Naive thymus-derived CD4-positive, alpha-beta T cell (primary cell): ENCODE results near the gene CCNI. TPM values are rescaled to one million over a fixed set of nuclear protein-coding genes. Genes with fewer than 3 reads are reported as not detected.
"Not testable (repeated sequence)": the region's sequence is repeated elsewhere in the genome, so short reads cannot be mapped to it uniquely, and the experiment has no call there.

ENCODE experiments used
- ATAC-seq: fragments of 150-1000 bp; cut with Tn5 transposase; 2 replicates; pipeline ENCODE4 v1.10.0; 2021; ENCODE audit warnings: mild to moderate bottlenecking, moderate library complexity
- CTCF ChIA-PET: fragments of 350-600 bp; sonication (Branson Sonifier 250); formaldehyde crosslinking; loops from one replicate; lab custom pipeline; 2021; ENCODE audit warnings: antibody characterized with exemption; lab: Charles Lee
- POLR2A ChIA-PET: fragments of 350-600 bp; sonication (Branson Sonifier 250); formaldehyde crosslinking; loops from one replicate; lab custom pipeline; 2021; ENCODE audit warnings: antibody characterized with exemption, inconsistent platforms; lab: Charles Lee
- DNase-seq, 9 donors: peaks; one replicate each; pipeline versions ENCODE4 v3.0.0 to v3.0.0-alpha.2; 2020 to 2022; ENCODE audit warnings: mixed read lengths in 1 of 9
- H3K27ac ChIP-seq: one replicate; pipeline ENCODE4 v1.7.0; 2013; ENCODE audit warnings: mild to moderate bottlenecking, low read depth, low read length, moderate library complexity
- H3K27me3 ChIP-seq, 2 donors: one replicate each; pipeline ENCODE4 v1.7.0; 2013; ENCODE audit warnings: low read length in 2 of 2, mild to moderate bottlenecking in 2 of 2, moderate library complexity in 2 of 2; ENCODE audit not compliant: control insufficient read depth in 2 of 2, insufficient read depth in 2 of 2
- H3K36me3 ChIP-seq, 3 experiments: 1 replicate in 2 of 3; 2 replicates in 1 of 3; pipeline ENCODE4 v1.7.0; 2013; ENCODE audit warnings: low read length in 3 of 3, mild to moderate bottlenecking in 3 of 3, moderate library complexity in 1 of 3; ENCODE audit not compliant: insufficient read depth in 3 of 3, control insufficient read depth in 2 of 3
- H3K4me1 ChIP-seq, 2 donors: one replicate each; pipeline ENCODE4 v1.7.0; 2013; ENCODE audit warnings: low read length in 2 of 2, mild to moderate bottlenecking in 2 of 2, moderate library complexity in 1 of 2; ENCODE audit not compliant: control insufficient read depth in 2 of 2, insufficient read depth in 2 of 2
- H3K4me3 ChIP-seq: 2 replicates; pipeline ENCODE4 v1.7.0; 2013; ENCODE audit warnings: mild to moderate bottlenecking, low read length
- H3K9me3 ChIP-seq, 3 experiments: 1 replicate in 2 of 3; 2 replicates in 1 of 3; pipeline ENCODE4 v1.7.0; 2013; ENCODE audit warnings: low read length in 3 of 3; ENCODE audit not compliant: control insufficient read depth in 2 of 3
- H3K27ac Mint-ChIP-seq, 9 donors: one replicate each; pipeline ENCODE4 v1.8.0; 2020 to 2022; ENCODE audit warnings: mixed read lengths in 9 of 9, mild to moderate bottlenecking in 8 of 9, moderate library complexity in 5 of 9, inconsistent platforms in 2 of 9
- H3K27me3 Mint-ChIP-seq, 5 donors: one replicate each; pipeline ENCODE4 v1.8.0; 2021 to 2022; ENCODE audit warnings: mixed read lengths in 5 of 5, mild to moderate bottlenecking in 1 of 5
- H3K36me3 Mint-ChIP-seq, 5 donors: one replicate each; pipeline ENCODE4 v1.8.0; 2020 to 2022; ENCODE audit warnings: mixed read lengths in 5 of 5, mild to moderate bottlenecking in 3 of 5, inconsistent platforms in 1 of 5
- H3K4me1 Mint-ChIP-seq, 7 donors: one replicate each; pipeline ENCODE4 v1.8.0; 2020 to 2022; ENCODE audit warnings: mixed read lengths in 7 of 7, mild to moderate bottlenecking in 3 of 7, inconsistent platforms in 1 of 7
- H3K4me3 Mint-ChIP-seq, 10 donors: one replicate each; pipeline ENCODE4 v1.8.0; 2020 to 2022; ENCODE audit warnings: mild to moderate bottlenecking in 10 of 10, mixed read lengths in 10 of 10, moderate library complexity in 6 of 10, inconsistent platforms in 2 of 10
- H3K9me3 Mint-ChIP-seq, 11 donors: one replicate each; pipeline ENCODE4 v1.8.0; 2020 to 2022; ENCODE audit warnings: mixed read lengths in 11 of 11, mild to moderate bottlenecking in 4 of 11, inconsistent platforms in 1 of 11, moderate library complexity in 1 of 11
- intact Hi-C, 2 donors: fragments of 100-400 bp; cut with micrococcal nuclease; formaldehyde crosslinking; loops; one replicate each; pipeline ENCODE4 v1.15.1; 2023
- polyA plus RNA-seq, 2 donors: library from polyadenylated mRNA; unstranded; fragments of 300-500 nt; fragmentation: Illumina TruSeq; gene quantifications; one replicate each; pipeline ENCODE4 v1.2.3, GENCODE V29; 2021
- total RNA-seq, 6 experiments: library from RNA in 5 of 6; stranded (reverse) in 5 of 6; gene quantifications; 1 replicate in 5 of 6; 2 replicates in 1 of 6; pipeline ENCODE4 v1.2.3 and lab custom pipeline; 2021 to 2026

CCNI gene
- total and polyA plus RNA-seq, 7 experiments from 2014 or later = 206 to 418 (median 345) TPM

DNA sequence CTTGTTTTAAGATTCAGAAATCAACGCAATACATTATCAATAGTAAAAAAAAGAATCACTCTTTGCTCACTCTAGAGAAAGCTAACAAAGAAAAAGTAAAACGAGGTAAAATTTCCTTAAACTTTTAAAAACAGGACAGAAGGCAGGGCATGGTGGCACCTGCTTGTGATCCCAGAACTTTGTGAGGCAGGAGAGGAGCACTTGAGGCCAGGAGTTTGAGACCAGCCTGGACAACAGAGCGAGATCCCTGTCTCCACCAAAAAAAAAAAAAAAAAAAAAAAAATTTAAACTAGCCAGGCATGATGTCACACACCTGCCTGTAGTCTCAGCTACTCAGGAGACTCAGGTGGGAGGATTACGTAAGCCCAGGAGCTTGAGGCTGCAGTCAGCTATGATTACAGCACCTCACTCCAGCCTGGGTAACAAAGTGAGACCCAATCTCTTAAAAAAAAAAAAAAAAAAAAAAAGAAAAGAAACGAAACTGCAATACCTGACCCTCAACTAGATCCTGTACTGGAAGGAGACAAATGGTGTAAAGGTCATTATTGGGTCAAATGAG lies 3.5 kb downstream of the CCNI start:
- Histone ChIP-seq H3K4me3 (no peak overlapping the region), H3K27ac (peak overlapping the region; percentile 98), H3K4me1 (peaks cover 12 to 27% of the 10 kb centered on the region in 2 donors), H3K36me3 (peaks cover 0 to 7% (median 0%) of the 10 kb centered on the region in 3 experiments), H3K9me3 (no peaks in the 10 kb centered on the region), H3K27me3 (no peaks in the 10 kb centered on the region)
- Mint-ChIP-seq H3K4me1 (peaks cover 30 to 59% (median 46%) of the 10 kb centered on the region in 7 donors), H3K36me3 (peaks cover 0 to 8% (median 6%) of the 10 kb centered on the region in 5 donors), H3K9me3 (peaks cover 0 to 9% (median 0%) of the 10 kb centered on the region in 11 donors), H3K27ac (peak overlapping the region in 5 of 9 donors; percentile 41 to 85 (median 79)), H3K4me3 (peak overlapping the region in 5 of 10 donors; percentile 22 to 74 (median 66)), H3K27me3 (peaks cover 0 to 7% (median 0%) of the 10 kb centered on the region in 5 donors)
- DNase-seq (peak in 5 of 9 donors; percentile 22 to 84 (median 41)), ATAC-seq (no peak)
- intact Hi-C loops = no loop called here
- CTCF ChIA-PET = interaction anchor here (0.7 to 0.8 kb wide), 3 partner anchors 9 to 121 kb away, joined by 3 to 6 read pairs (median 4); no protein-coding TSS in a partner anchor
- POLR2A ChIA-PET = interaction anchor here (0.5 to 1.8 kb wide), 4 partner anchors 14 to 1265 kb away, joined by 3 to 5 read pairs (median 4); no protein-coding TSS in a partner anchor

DNA sequence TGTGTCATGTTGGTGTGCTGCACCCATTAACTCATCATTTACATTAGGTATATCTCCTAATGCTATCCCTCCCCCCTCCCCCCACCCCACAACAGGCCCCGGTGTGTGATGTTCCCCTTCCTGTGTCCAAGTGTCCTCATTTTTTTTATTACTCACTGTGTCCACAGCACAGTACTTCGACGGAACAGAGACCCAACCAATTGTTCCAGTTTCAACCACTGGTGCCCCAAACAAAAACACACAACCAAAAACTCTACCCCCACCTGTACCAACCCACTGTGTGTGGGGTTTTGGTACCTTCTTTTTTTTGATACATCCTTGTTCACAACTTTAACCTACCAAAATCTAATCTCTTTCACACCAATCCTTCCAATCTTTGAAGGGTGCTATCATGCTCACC lies 6.3 kb downstream of the CCNI start:
- POLR2A ChIA-PET, H3K36me3 Mint-ChIP-seq, H3K27me3 Mint-ChIP-seq, H3K9me3 ChIP-seq, ATAC-seq, H3K9me3 Mint-ChIP-seq, H3K27me3 ChIP-seq, intact Hi-C loops, DNase-seq, H3K4me3 ChIP-seq: not testable (repeated sequence)
- Histone ChIP-seq H3K27ac (peak overlapping the region; percentile 44), H3K36me3 (peaks cover 0 to 17% (median 6%) of the 10 kb centered on the region in 3 experiments), H3K4me1 (peaks cover 7 to 23% of the 10 kb centered on the region in 2 donors)
- Mint-ChIP-seq H3K4me1 (peaks cover 29 to 56% (median 37%) of the 10 kb centered on the region in 7 donors), H3K4me3 (peak overlapping the region in 5 of 10 donors; percentile 0 to 48 (median 30)), H3K27ac (peak overlapping the region in 5 of 9 donors; percentile 1 to 36 (median 14))
- CTCF ChIA-PET = interaction anchor here (0.9 kb wide), 2 partner anchors 17 to 1075 kb away, joined by 5 to 6 read pairs; no protein-coding TSS in a partner anchor

DNA sequence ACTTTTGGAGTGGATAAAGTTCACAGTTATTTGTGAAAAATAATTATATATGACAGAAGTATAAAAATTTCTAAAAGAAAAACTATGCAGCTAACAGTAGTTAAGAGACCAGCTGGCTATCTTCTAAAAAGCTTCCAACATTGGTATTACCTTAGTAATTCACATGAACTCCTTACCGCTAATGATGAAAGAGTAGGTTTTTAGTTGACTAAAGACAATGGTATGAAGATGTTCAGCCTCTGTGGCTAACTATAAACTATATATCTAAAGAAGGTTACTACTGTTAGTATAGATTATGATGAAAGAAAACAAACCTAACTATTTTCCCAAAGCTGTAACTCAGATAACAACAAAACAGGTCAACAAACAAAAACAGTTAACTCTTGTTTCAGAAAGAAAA lies 10.4 kb downstream of the CCNI start:
- Histone ChIP-seq H3K36me3 (peaks cover 0 to 41% (median 10%) of the 10 kb centered on the region in 3 experiments), H3K4me3 (no peak overlapping the region), H3K9me3 (no peaks in the 10 kb centered on the region), H3K27me3 (no peaks in the 10 kb centered on the region), H3K4me1 (peaks cover 0 to 7% of the 10 kb centered on the region in 2 donors), H3K27ac (no peak overlapping the region)
- ATAC-seq (no peak), DNase-seq (no peak)
- Mint-ChIP-seq H3K4me1 (peaks cover 26 to 57% (median 43%) of the 10 kb centered on the region in 7 donors), H3K9me3 (no peaks in the 10 kb centered on the region), H3K4me3 (no peak overlapping the region), H3K27me3 (no peaks in the 10 kb centered on the region), H3K36me3 (peaks cover 0 to 27% (median 19%) of the 10 kb centered on the region in 5 donors), H3K27ac (peak overlapping the region in 3 of 9 donors; percentile 25 to 77 (median 59))
- ChIA-PET POLR2A (interaction anchor here (1.3 kb wide), 1 partner anchor 11 kb away, joined by 4 read pairs; the partner anchor contains the start of gene CCNI), CTCF (interaction anchor here (1.3 to 3.1 kb wide), 3 partner anchors 14 to 138 kb away, joined by 5 to 11 read pairs (median 7); no protein-coding TSS in a partner anchor)
- intact Hi-C loops = loop anchor here in 1 of 2 donors (1.0 kb wide), 1 partner anchor 9 kb away; no protein-coding TSS in a partner anchor

DNA sequence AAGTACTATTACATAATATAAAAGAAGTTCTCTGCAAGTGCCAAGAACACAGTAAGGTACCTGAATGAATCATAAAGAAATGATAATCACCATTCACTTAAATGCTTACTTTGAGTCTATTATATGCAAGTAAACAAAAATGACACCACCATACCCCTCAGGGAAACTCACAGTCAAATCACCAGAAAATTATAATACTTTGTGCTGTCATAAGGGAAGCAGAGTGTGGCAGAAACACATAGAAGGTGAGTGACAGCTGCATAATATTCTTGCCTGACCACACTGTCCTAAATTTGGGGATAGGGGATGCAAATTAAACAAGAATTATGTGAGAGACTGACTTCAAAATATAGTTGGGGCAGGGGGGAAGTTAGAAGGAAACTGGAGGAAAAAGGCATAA lies 12.9 kb downstream of the CCNI start:
- H3K4me1 Mint-ChIP-seq = peaks cover 12 to 42% (median 32%) of the 10 kb centered on the region in 7 donors
- H3K9me3 ChIP-seq = no peaks in the 10 kb centered on the region
- H3K4me1 ChIP-seq = peaks cover 0 to under 1% of the 10 kb centered on the region in 2 donors
- no peak overlapping the region for H3K27ac ChIP-seq
- intact Hi-C loops = no loop called here
- no peaks in the 10 kb centered on the region for H3K27me3 Mint-ChIP-seq
- ATAC-seq (no peak), DNase-seq (no peak)
- no peaks in the 10 kb centered on the region for H3K27me3 ChIP-seq
- no peak overlapping the region for H3K4me3 Mint-ChIP-seq
- POLR2A ChIA-PET = no interaction called here
- peaks cover 6 to 54% (median 14%) of the 10 kb centered on the region in 3 experiments for H3K36me3 ChIP-seq
- peak overlapping the region in 7 of 9 donors; percentile 10 to 87 (median 62) for H3K27ac Mint-ChIP-seq
- H3K9me3 Mint-ChIP-seq = no peaks in the 10 kb centered on the region
- H3K36me3 Mint-ChIP-seq = peaks cover 0 to 35% (median 19%) of the 10 kb centered on the region in 5 donors
- CTCF ChIA-PET = interaction anchor here (0.6 kb wide), 1 partner anchor 10 kb away, joined by 3 read pairs; no protein-coding TSS in a partner anchor
- no peak overlapping the region for H3K4me3 ChIP-seq

DNA sequence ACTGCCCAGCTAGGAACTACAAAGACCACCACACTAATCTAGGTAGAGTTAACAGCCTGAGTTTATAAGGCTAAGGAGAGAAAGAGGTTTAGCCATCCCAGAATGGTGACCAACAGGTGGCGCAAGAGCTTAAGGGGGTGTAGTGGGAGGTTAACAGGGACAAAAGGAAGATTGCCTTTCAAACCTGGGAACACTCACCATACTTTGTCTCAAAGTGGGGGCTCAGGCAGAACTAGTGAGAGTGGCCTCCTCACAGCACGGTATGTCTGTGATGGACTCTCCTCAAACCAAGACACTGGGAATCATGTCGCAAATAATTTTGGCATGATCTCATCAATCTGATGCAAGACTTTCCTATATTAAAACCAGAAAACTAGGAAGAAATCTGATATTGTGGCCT lies 23.4 kb downstream of the CCNI start:
- H3K4me3 Mint-ChIP-seq = no peak overlapping the region
- POLR2A ChIA-PET = interaction anchor here (0.7 to 1.3 kb wide), 2 partner anchors 23 to 151 kb away, joined by 3 to 5 read pairs; partner anchors contain the start of gene CCNI

DNA sequence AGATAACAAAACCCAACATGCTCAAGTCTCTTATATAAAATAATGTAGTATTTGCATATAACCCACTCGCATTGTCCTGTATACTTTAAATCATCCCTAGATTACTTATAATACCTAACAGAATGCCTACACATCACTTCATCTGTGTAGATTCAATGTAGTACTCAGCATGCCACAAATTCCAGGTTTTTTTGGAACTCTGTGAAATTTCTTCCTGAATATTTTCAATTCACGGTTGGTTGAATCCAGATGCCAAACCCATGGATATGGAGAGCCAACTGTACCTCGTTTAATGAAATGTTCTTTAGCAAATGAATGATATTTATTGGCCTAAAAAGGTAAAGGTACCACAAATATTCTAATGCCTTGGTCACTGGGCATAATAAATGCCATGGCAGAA lies 24.8 kb downstream of the CCNI start:
- H3K9me3 ChIP-seq = no peaks in the 10 kb centered on the region
- DNase-seq (no peak), ATAC-seq (no peak)
- intact Hi-C loops = loop anchor here in 1 of 2 donors (5.0 kb wide), 1 partner anchor 381 kb away; no protein-coding TSS in a partner anchor
- H3K9me3 Mint-ChIP-seq = no peaks in the 10 kb centered on the region
- H3K27ac Mint-ChIP-seq = peak overlapping the region in 4 of 9 donors; percentile 29 to 64 (median 48)
- peaks cover 7 to 66% (median 8%) of the 10 kb centered on the region in 3 experiments for H3K36me3 ChIP-seq
- H3K4me1 Mint-ChIP-seq = peaks cover 0 to 16% (median 9%) of the 10 kb centered on the region in 7 donors
- ChIA-PET POLR2A (no interaction called here), CTCF (interaction anchor here (1.3 to 3.8 kb wide), 4 partner anchors 15 to 153 kb away, joined by 3 to 21 read pairs (median 4); no protein-coding TSS in a partner anchor)
- no peak overlapping the region for H3K4me3 ChIP-seq
- H3K27me3 ChIP-seq = no peaks in the 10 kb centered on the region
- H3K36me3 Mint-ChIP-seq = peaks cover 0 to 34% (median 16%) of the 10 kb centered on the region in 5 donors
- no peaks in the 10 kb centered on the region for H3K27me3 Mint-ChIP-seq
- H3K27ac ChIP-seq = no peak overlapping the region
- no peaks in the 10 kb centered on the region for H3K4me1 ChIP-seq
- no peak overlapping the region for H3K4me3 Mint-ChIP-seq

More for the DNA sequence above, 23.4 kb downstream of the CCNI start:
- peak overlapping the region in 6 of 9 donors; percentile 14 to 83 (median 70) for H3K27ac Mint-ChIP-seq
- H3K36me3 Mint-ChIP-seq = peaks cover 0 to 43% (median 25%) of the 10 kb centered on the region in 5 donors
- H3K4me1 ChIP-seq = no peaks in the 10 kb centered on the region
- H3K4me1 Mint-ChIP-seq = peaks cover 0 to 19% (median 9%) of the 10 kb centered on the region in 7 donors
- peaks cover 11 to 78% (median 13%) of the 10 kb centered on the region in 3 experiments for H3K36me3 ChIP-seq
- H3K27me3 ChIP-seq = no peaks in the 10 kb centered on the region
- H3K9me3 ChIP-seq = no peaks in the 10 kb centered on the region
- no peaks in the 10 kb centered on the region for H3K9me3 Mint-ChIP-seq
- H3K27me3 Mint-ChIP-seq = no peaks in the 10 kb centered on the region
- CTCF ChIA-PET = interaction anchor here (0.8 to 3.8 kb wide), 6 partner anchors 17 to 152 kb away, joined by 3 to 21 read pairs (median 5); no protein-coding TSS in a partner anchor
- H3K4me3 ChIP-seq = no peak overlapping the region
- DNase-seq = peak in 7 of 9 donors; percentile 18 to 59 (median 42)
- no peak overlapping the region for H3K27ac ChIP-seq
- intact Hi-C loops = loop anchor here (1.0 to 5.0 kb wide), 6 partner anchors 22 to 380 kb away; partner anchors contain the start of genes CCNG2 (in 1 of the 2) and CCNI (in 1 of the 2)
- peak; percentile 74 for ATAC-seq
